Lung (tissue), 12 donors: ENCODE results near the gene SOX5. TPM values are rescaled to one million over a fixed set of nuclear protein-coding genes. Genes with fewer than 3 reads are reported as not detected.

Experiments
- ATAC-seq: fragments of 200-7000 bp; cut with Tn5 transposase; one replicate; pipeline ENCODE4 v1.9.1; 2020; ENCODE audit warnings: moderate number of reproducible peaks; ENCODE audit not compliant: insufficient read depth, low FRiP score
- DNase-seq, 3 donors: peaks; one replicate each; pipeline ENCODE4 v3.0.0-alpha.2; 2013 to 2017
- H3K27ac ChIP-seq, 2 donors: one replicate each; pipeline ENCODE4 v1.5.1; 2013; ENCODE audit warnings: mild to moderate bottlenecking in 2 of 2, moderate library complexity in 2 of 2, control low read depth in 1 of 2, inconsistent platforms in 1 of 2, low read depth in 1 of 2, low read length in 1 of 2
- H3K27me3 ChIP-seq, 3 donors: one replicate each; pipeline ENCODE4 v1.5.1; 2013; ENCODE audit warnings: low read length in 2 of 3; ENCODE audit not compliant: control insufficient read depth in 3 of 3, insufficient read depth in 3 of 3
- H3K36me3 ChIP-seq, 4 donors: one replicate each; pipeline ENCODE4 v1.5.1; 2013; ENCODE audit warnings: low read length in 4 of 4, mild to moderate bottlenecking in 1 of 4, moderate library complexity in 1 of 4; ENCODE audit not compliant: control insufficient read depth in 4 of 4, insufficient read depth in 4 of 4
- H3K4me1 ChIP-seq, 5 donors: one replicate each; pipeline ENCODE4 v1.5.1; 2013; ENCODE audit warnings: low read length in 5 of 5, mild to moderate bottlenecking in 2 of 5, moderate library complexity in 1 of 5; ENCODE audit not compliant: control insufficient read depth in 5 of 5, insufficient read depth in 5 of 5
- H3K4me3 ChIP-seq: one replicate; pipeline ENCODE4 v1.5.1; 2013; ENCODE audit warnings: mild to moderate bottlenecking, control low read depth, moderate library complexity
- H3K9ac ChIP-seq, 2 donors: one replicate each; pipeline ENCODE4 v1.5.1; 2013; ENCODE audit warnings: low read length in 2 of 2, control low read depth in 1 of 2; ENCODE audit not compliant: insufficient read depth in 1 of 2
- H3K9me3 ChIP-seq, 4 donors: one replicate each; pipeline ENCODE4 v1.5.1; 2013; ENCODE audit warnings: low read length in 3 of 4, mild to moderate bottlenecking in 1 of 4, moderate library complexity in 1 of 4; ENCODE audit not compliant: control insufficient read depth in 4 of 4, insufficient read depth in 3 of 4
- WGBS, 2 donors: extraction: QIAGEN DNeasy Blood & Tissue Kit; methylation state at CpG; one replicate each; pipeline ENCODE4 v1.1.7; 2013; 5-methylcytosine and 5-hydroxymethylcytosine counted together
- polyA plus RNA-seq, 2 donors: library from polyadenylated mRNA; stranded (reverse); fragments of 200-250 nt; gene quantifications; one replicate each; pipeline ENCODE4 v1.2.1, GENCODE V29; 2013
- total RNA-seq, 2 donors: library from RNA; depleted of rRNA in 1 of 2; stranded (reverse); fragments of >200 nt in 1 of 2; gene quantifications; one replicate each; pipeline ENCODE4 v1.2.1, GENCODE V29; 2014 to 2021
- TF ChIP-seq, protein P1 (sequence below): IDR thresholded peaks from 2 replicates; pipeline ENCODE4 v1.5.1; 2012; ENCODE audit warnings: mild to moderate bottlenecking; ENCODE audit errors: control extremely low read depth, extremely low read depth
- donor health status: control.
- donor health status: control.
- donor health status: Bipolar disorder and iron deficiency.
- donor health status: healthy.
- donor health status: DM: yes; HTN: yes; CAD: no.

SOX5 gene
- total and polyA plus RNA-seq, 4 donors = 1.0 to 71.4 (median 7.2) TPM

DNA sequence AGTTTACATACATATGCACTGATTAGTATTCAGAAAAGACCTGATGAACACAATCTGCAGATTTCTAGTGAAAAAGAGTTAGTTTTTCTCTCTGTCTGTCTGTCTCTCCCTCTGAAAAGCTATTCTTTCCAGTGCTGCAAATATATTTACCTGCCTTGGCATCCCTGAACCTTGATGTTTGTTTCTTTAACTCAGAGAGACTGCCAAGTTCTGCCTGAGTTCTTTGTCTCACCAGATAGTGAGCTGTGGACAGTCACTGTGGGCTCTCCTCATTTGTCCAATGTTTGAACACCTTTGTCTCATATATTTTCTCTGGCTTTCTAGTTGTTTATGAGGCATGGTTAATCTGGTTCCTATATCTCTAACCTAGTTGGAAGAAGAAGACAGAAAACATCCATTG lies 250.4 kb downstream of the SOX5 start:
- H3K27me3 ChIP-seq = no peaks in the 10 kb centered on the region
- no peak overlapping the region for H3K9ac ChIP-seq
- TF ChIP-seq, protein P1, sequence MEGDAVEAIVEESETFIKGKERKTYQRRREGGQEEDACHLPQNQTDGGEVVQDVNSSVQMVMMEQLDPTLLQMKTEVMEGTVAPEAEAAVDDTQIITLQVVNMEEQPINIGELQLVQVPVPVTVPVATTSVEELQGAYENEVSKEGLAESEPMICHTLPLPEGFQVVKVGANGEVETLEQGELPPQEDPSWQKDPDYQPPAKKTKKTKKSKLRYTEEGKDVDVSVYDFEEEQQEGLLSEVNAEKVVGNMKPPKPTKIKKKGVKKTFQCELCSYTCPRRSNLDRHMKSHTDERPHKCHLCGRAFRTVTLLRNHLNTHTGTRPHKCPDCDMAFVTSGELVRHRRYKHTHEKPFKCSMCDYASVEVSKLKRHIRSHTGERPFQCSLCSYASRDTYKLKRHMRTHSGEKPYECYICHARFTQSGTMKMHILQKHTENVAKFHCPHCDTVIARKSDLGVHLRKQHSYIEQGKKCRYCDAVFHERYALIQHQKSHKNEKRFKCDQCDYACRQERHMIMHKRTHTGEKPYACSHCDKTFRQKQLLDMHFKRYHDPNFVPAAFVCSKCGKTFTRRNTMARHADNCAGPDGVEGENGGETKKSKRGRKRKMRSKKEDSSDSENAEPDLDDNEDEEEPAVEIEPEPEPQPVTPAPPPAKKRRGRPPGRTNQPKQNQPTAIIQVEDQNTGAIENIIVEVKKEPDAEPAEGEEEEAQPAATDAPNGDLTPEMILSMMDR = no peak
- no peak overlapping the region for H3K27ac ChIP-seq
- no peaks in the 10 kb centered on the region for H3K36me3 ChIP-seq
- DNase-seq = no peak
- no peak overlapping the region for H3K4me3 ChIP-seq
- no peaks in the 10 kb centered on the region for H3K4me1 ChIP-seq
- no peak for ATAC-seq
- H3K9me3 ChIP-seq = peaks cover 0 to 2% (median 0%) of the 10 kb centered on the region in 4 donors

GRCh38 chr12:23694920-23695319 lies 254.6 kb downstream of the SOX5 start:
- H3K27me3 ChIP-seq = no peaks in the 10 kb centered on the region
- 92 to 93% methylated on average over 2 of the region's 2 CpGs for WGBS, 2 donors
- no peak overlapping the region for H3K9ac ChIP-seq
- TF ChIP-seq, protein P1 = no peak
- H3K9me3 ChIP-seq = peaks cover 0 to 2% (median 0%) of the 10 kb centered on the region in 4 donors
- no peak for DNase-seq
- no peak overlapping the region for H3K27ac ChIP-seq
- H3K36me3 ChIP-seq = no peaks in the 10 kb centered on the region
- no peaks in the 10 kb centered on the region for H3K4me1 ChIP-seq
- no peak for ATAC-seq
- no peak overlapping the region for H3K4me3 ChIP-seq

- ATAC-seq (no peak), DNase-seq (no peak)
- Histone ChIP-seq H3K36me3 (no peaks in the 10 kb centered on the region), H3K27me3 (no peaks in the 10 kb centered on the region), H3K27ac (no peak overlapping the region), H3K4me1 (no peaks in the 10 kb centered on the region), H3K4me3 (no peak overlapping the region), H3K9me3 (peaks cover 0 to 2% (median 0%) of the 10 kb centered on the region in 4 donors), H3K9ac (no peak overlapping the region)
- TF ChIP-seq, protein P1 = no peak
Observed at GRCh38 chr12:23694307-23694706, 255.2 kb downstream of the SOX5 start.

- Histone ChIP-seq H3K27ac (no peak overlapping the region), H3K27me3 (no peaks in the 10 kb centered on the region), H3K36me3 (no peaks in the 10 kb centered on the region), H3K9ac (no peak overlapping the region), H3K4me3 (no peak overlapping the region), H3K4me1 (no peaks in the 10 kb centered on the region), H3K9me3 (peaks cover 0 to 2% (median 0%) of the 10 kb centered on the region in 4 donors)
- no peak for DNase-seq
- no peak for ATAC-seq
- WGBS, 2 donors = 69 to 73% methylated on average over 1 of the region's 1 CpG
- TF ChIP-seq, protein P1 = no peak
Observed at GRCh38 chr12:23687947-23688346, 261.5 kb downstream of the SOX5 start.
